IMR-90 (cell line): ENCODE measurements around the gene TMEM40. TPM values are rescaled to one million over a fixed set of nuclear protein-coding genes. Genes with fewer than 3 reads are reported as not detected.

Experiments
- ATAC-seq: fragments of 200-7000 bp; cut with Tn5 transposase; 2 replicates; pipeline ENCODE4 v1.9.1; 2020; ENCODE audit warnings: low read depth, mild to moderate bottlenecking, moderate library complexity
- BruUV-seq: library from RNA; stranded (reverse); fragments of 400-500 nt; replicated peaks from 2 replicates; lab custom pipeline; 2021; lab: Mats Ljungman, UMichigan
- CTCF ChIA-PET: fragments of 300-600 bp; formaldehyde crosslinking; extraction: SDS; loops from one replicate; lab custom pipeline; 2021; ENCODE audit warnings: antibody characterized with exemption; lab: Yijun Ruan, JAX
- POLR2A ChIA-PET: fragments of 300-600 bp; sonication (Branson Sonifier 250); formaldehyde crosslinking; loops from one replicate; lab custom pipeline; 2022; ENCODE audit warnings: antibody characterized with exemption; ENCODE audit not compliant: unreplicated experiment; lab: Charles Lee
- DNase-seq: peaks from one replicate; pipeline ENCODE4 v3.0.0; 2013
- H2AFZ ChIP-seq: replicated peaks from 2 replicates; pipeline ENCODE3; 2013; ENCODE audit warnings: low read length, mild to moderate bottlenecking; ENCODE audit not compliant: poor library complexity
- H2AK5ac ChIP-seq: 2 replicates; pipeline ENCODE4 v1.6.1; 2013; ENCODE audit warnings: low read depth, low read length, inconsistent platforms
- H2AK9ac ChIP-seq: replicated peaks from 2 replicates; pipeline ENCODE3; 2013; ENCODE audit warnings: mild to moderate bottlenecking, low read depth, low read length, moderate library complexity; ENCODE audit not compliant: poor library complexity
- H2BK120ac ChIP-seq: 2 replicates; pipeline ENCODE4 v1.6.1; 2013; ENCODE audit warnings: low read depth, low read length, inconsistent platforms
- H2BK15ac ChIP-seq: 3 replicates; pipeline ENCODE4 v1.6.1; 2013; ENCODE audit warnings: low read depth, low read length, inconsistent platforms
- H2BK20ac ChIP-seq: 2 replicates; pipeline ENCODE4 v1.6.1; 2013; ENCODE audit warnings: low read depth, mild to moderate bottlenecking, inconsistent platforms, low read length, moderate library complexity
- H2BK5ac ChIP-seq: 2 replicates; pipeline ENCODE4 v1.6.1; 2013; ENCODE audit warnings: mild to moderate bottlenecking, low read depth, low read length, inconsistent platforms; ENCODE audit not compliant: poor library complexity, severe bottlenecking
- H3K14ac ChIP-seq: replicated peaks from 2 replicates; pipeline ENCODE4 v1.6.1; 2013; ENCODE audit warnings: low read depth, low read length, inconsistent platforms
- H3K18ac ChIP-seq: 2 replicates; pipeline ENCODE4 v1.6.1; 2013; ENCODE audit warnings: low read depth, low read length, control low read depth
- H3K23ac ChIP-seq: 2 replicates; pipeline ENCODE4 v1.6.1; 2013; ENCODE audit warnings: low read depth, low read length, inconsistent platforms
- H3K27ac ChIP-seq: 2 replicates; pipeline ENCODE4 v1.5.1; 2013; ENCODE audit warnings: mild to moderate bottlenecking, control low read depth, low read length; ENCODE audit not compliant: insufficient read depth
- H3K27me3 ChIP-seq: 2 replicates; pipeline ENCODE4 v1.6.1; 2013; ENCODE audit warnings: low read length; ENCODE audit not compliant: control insufficient read depth, insufficient read depth
- H3K36me3 ChIP-seq: 2 replicates; pipeline ENCODE4 v1.6.1; 2013; ENCODE audit warnings: low read length, mixed read lengths; ENCODE audit not compliant: control insufficient read depth, insufficient read depth
- H3K4ac ChIP-seq: 2 replicates; pipeline ENCODE4 v1.6.1; 2013; ENCODE audit warnings: low read depth, low read length, inconsistent platforms
- H3K4me1 ChIP-seq: 2 replicates; pipeline ENCODE4 v1.6.1; 2013; ENCODE audit warnings: low read length, mixed read lengths; ENCODE audit not compliant: control insufficient read depth, insufficient read depth
- H3K4me2 ChIP-seq: 2 replicates; pipeline ENCODE4 v1.6.1; 2013; ENCODE audit warnings: low read depth, mild to moderate bottlenecking, control low read depth, low read length, moderate library complexity
- H3K4me3 ChIP-seq: 2 replicates; pipeline ENCODE4 v1.5.1; 2013; ENCODE audit warnings: low read depth, mild to moderate bottlenecking, control low read depth, low read length, moderate library complexity; ENCODE audit not compliant: insufficient read depth
- H3K56ac ChIP-seq: 2 replicates; pipeline ENCODE4 v1.6.1; 2013; ENCODE audit warnings: low read length, inconsistent platforms; ENCODE audit not compliant: insufficient read depth; ENCODE audit errors: extremely low read depth
- H3K79me1 ChIP-seq, 2 experiments: 2 replicates each; pipeline ENCODE4 v1.6.1; 2013; ENCODE audit warnings: low read length in 2 of 2, inconsistent platforms in 1 of 2, low read depth in 1 of 2
- H3K9ac ChIP-seq: 2 replicates; pipeline ENCODE4 v1.6.1; 2013; ENCODE audit warnings: low read depth, low read length, control low read depth
- H3K9me1 ChIP-seq: 2 replicates; pipeline ENCODE4 v1.6.1; 2013; ENCODE audit warnings: low read length, inconsistent platforms; ENCODE audit not compliant: insufficient read depth
- H3K9me3 ChIP-seq: 2 replicates; pipeline ENCODE4 v1.6.1; 2013; ENCODE audit warnings: low read length; ENCODE audit not compliant: control insufficient read depth, insufficient read depth
- H4K20me1 ChIP-seq: 2 replicates; pipeline ENCODE4 v1.6.1; 2013; ENCODE audit warnings: low read length, inconsistent platforms; ENCODE audit not compliant: insufficient read depth
- H4K5ac ChIP-seq: 2 replicates; pipeline ENCODE4 v1.6.1; 2013; ENCODE audit warnings: mild to moderate bottlenecking, low read depth, low read length, control low read depth
- H4K8ac ChIP-seq, 2 experiments: 2 replicates each; pipeline ENCODE4 v1.6.1; 2013; ENCODE audit warnings: low read depth in 2 of 2, low read length in 2 of 2, control low read depth in 1 of 2, inconsistent platforms in 1 of 2
- H4K91ac ChIP-seq: 2 replicates; pipeline ENCODE4 v1.6.1; 2013; ENCODE audit warnings: low read depth, low read length, inconsistent platforms; ENCODE audit not compliant: insufficient read depth
- BHLHE40 ChIP-seq: fragments of 150-350 bp; IDR thresholded peaks from 2 replicates; pipeline ENCODE4 v1.6.1; 2016; ENCODE audit warnings: mild to moderate bottlenecking, low read depth, low read length
- RCOR1 ChIP-seq: IDR thresholded peaks from 2 replicates; pipeline ENCODE4 v1.6.1; 2012; ENCODE audit warnings: mild to moderate bottlenecking, low read length, improper control_type of control experiment; ENCODE audit not compliant: insufficient replicate concordance
- RFX5 ChIP-seq: IDR thresholded peaks from 2 replicates; pipeline ENCODE4 v1.8.0; 2012; ENCODE audit warnings: low read depth, mild to moderate bottlenecking, low read length, moderate library complexity
- WGBS, 2 experiments: methylation state at CpG; one replicate each; pipeline versions ENCODE4 v1.1.5 to v1.1.7; 2013; ENCODE audit warnings: missing lambda C conversion rate in 2 of 2; ENCODE audit not compliant: insufficient read length in 1 of 2; ENCODE audit errors: extremely low coverage in 2 of 2; 5-methylcytosine and 5-hydroxymethylcytosine counted together
- dilution Hi-C: fragments of 300-500 bp; cut with HindIII; formaldehyde crosslinking; loops from one replicate; pipeline ENCODE4 v1.14.3; 2018; ENCODE audit warnings: low sequenced_read_pairs; ENCODE audit not compliant: unreplicated experiment
- in situ Hi-C: fragments of 300-500 bp; cut with MboI; formaldehyde crosslinking; loops from 3 replicates; pipeline ENCODE4 v1.14.3; 2019; ENCODE audit warnings: low sequenced_read_pairs, inconsistent platforms, mixed read lengths
- intact Hi-C: fragments of 100-400 bp; cut with micrococcal nuclease; formaldehyde crosslinking; loops from 2 replicates; pipeline ENCODE4 v1.10.0; 2022
- polyA plus RNA-seq, 3 experiments: library from polyadenylated mRNA; depleted of rRNA; stranded (reverse); fragments of >200 nt; gene quantifications; 2 replicates each; pipeline ENCODE4 v1.2.3, GENCODE V29; 2012; ENCODE audit warnings: low replicate concordance in 1 of 3
- total RNA-seq: library from RNA; depleted of rRNA; stranded (reverse); fragments of >200 nt; gene quantifications from 2 replicates; pipeline ENCODE4 v1.2.3, GENCODE V29; 2012
- TF ChIP-seq, protein P1 (sequence below): fragments of 150-350 bp; IDR thresholded peaks from 2 replicates; pipeline ENCODE4 v1.6.1; 2017; ENCODE audit warnings: mild to moderate bottlenecking, antibody characterized with exemption, low read length, low read depth

TMEM40 gene
- total and polyA plus RNA-seq, 2 of the 4 experiments (the other 2 are of a cell fraction): 0.27 TPM; not detected in 1

DNA sequence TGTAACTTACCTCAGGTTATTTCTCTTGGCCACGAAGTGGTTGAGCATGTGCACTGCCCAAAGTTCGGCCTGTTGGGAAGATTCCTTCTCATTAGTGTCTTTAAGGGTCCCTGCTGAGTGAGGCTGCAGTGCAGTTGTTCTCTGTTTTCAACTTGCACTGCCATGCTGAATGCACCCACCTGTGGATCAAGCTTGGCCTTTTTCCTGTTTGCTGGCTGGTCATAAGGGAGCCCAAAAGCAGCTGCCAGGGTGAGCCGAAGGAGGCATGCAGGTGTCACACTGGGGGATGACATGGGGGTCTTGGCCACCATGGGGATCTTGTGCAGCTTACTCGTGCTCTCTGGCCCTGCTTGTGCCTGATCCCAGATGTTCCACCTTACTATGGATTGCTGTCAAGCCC is 49.0 kb downstream of the TMEM40 start:
- no peak overlapping the region for H3K23ac ChIP-seq
- no peaks in the 10 kb centered on the region for H4K20me1 ChIP-seq
- no peak overlapping the region for H3K56ac ChIP-seq
- no peak overlapping the region for H4K91ac ChIP-seq
- dilution Hi-C loops (no loop called here), intact Hi-C loops (no loop called here), in situ Hi-C loops (no loop called here)
- POLR2A ChIA-PET: no interaction called here
- no peaks in the 10 kb centered on the region for H3K79me1 ChIP-seq
- no CpG with 5 or more reads among the region's 4 CpGs for WGBS, 2 experiments
- H2AFZ ChIP-seq: no peak overlapping the region
- H3K4ac ChIP-seq: no peak overlapping the region
- TF ChIP-seq BHLHE40: no peak
- TF ChIP-seq, protein P1, sequence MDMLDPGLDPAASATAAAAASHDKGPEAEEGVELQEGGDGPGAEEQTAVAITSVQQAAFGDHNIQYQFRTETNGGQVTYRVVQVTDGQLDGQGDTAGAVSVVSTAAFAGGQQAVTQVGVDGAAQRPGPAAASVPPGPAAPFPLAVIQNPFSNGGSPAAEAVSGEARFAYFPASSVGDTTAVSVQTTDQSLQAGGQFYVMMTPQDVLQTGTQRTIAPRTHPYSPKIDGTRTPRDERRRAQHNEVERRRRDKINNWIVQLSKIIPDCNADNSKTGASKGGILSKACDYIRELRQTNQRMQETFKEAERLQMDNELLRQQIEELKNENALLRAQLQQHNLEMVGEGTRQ: no peak
- no peak for TF ChIP-seq RCOR1
- TF ChIP-seq RFX5: no peak
- DNase-seq (no peak), ATAC-seq (no peak)
- no peak overlapping the region for H2AK5ac ChIP-seq
- H2BK5ac ChIP-seq: no peak overlapping the region
- peaks cover 8% of the 10 kb centered on the region; the same call in 1 of the 2 replicates for H3K27me3 ChIP-seq
- CTCF ChIA-PET: no interaction called here
- H3K4me2 ChIP-seq: no peak overlapping the region
- H3K9ac ChIP-seq: no peak overlapping the region
- no peak overlapping the region for H3K18ac ChIP-seq
- H4K5ac ChIP-seq: no peak overlapping the region
- H2BK20ac ChIP-seq: no peak overlapping the region
- no peak overlapping the region for H2BK15ac ChIP-seq
- no peak overlapping the region for H2BK120ac ChIP-seq
- no peak overlapping the region for H4K8ac ChIP-seq
- no peaks in the 10 kb centered on the region for H3K9me3 ChIP-seq
- no peak overlapping the region for H3K27ac ChIP-seq
- BruUV-seq: no TSS peak
- H3K4me1 ChIP-seq: peaks cover 3% of the 10 kb centered on the region; the same call in 1 of the 2 replicates
- H3K9me1 ChIP-seq: 0 out of 2 replicates have a peak, but pooled peaks cover 5% of the 10 kb centered on the region
- no peak overlapping the region for H2AK9ac ChIP-seq
- no peak overlapping the region for H3K4me3 ChIP-seq
- no peaks in the 10 kb centered on the region for H3K36me3 ChIP-seq
- no peak overlapping the region for H3K14ac ChIP-seq
